ENCODE data around the gene HSDL2. TPM values are rescaled to one million over a fixed set of nuclear protein-coding genes. Genes with fewer than 3 reads are reported as not detected.

The HSDL2 gene
- total RNA-seq, 1 donor from 2014 or later, result 40.7 TPM

DNA sequence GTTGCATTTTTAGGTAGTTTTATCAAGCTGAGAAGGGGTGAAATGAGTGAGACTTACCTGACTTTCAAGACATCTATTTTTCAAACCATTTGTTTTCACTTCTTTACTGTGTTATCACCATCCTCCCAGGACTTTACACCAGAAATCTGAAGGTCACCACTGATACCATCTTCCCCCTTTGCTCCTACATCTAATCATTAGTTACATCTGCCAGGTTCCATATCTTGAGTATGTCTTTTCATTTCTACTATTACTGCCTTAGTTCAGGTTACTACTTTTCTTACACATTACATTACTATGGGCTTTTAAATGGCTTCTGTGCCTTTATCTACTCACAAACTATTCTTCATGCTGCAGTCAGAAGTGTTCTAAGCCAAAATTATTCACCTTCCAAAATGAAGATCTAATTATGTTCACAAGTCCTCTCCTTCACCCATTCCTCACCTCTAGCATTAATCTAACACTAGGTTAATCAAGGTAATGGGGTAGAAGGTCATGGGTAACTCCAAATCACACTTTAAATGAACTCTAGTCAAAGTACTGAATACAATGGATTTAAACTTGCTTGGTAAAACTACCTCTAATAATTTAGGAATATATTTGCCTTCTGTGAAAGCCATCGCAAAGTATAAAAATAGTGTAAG lies 2.1 kb upstream of the HSDL2 start:
- Histone ChIP-seq H3K9me3 (ENCODE audit: control insufficient read depth in 3 of 3, low read length in 3 of 3) (no peaks in the 10 kb centered on the region), H3K4me3 (ENCODE audit: low read length in 3 of 3) (peak overlapping the region; percentile 80 to 97 (median 94)), H3K4me1 (ENCODE audit: control insufficient read depth in 3 of 3, insufficient read depth in 3 of 3, low read length in 3 of 3) (peaks cover 7 to 25% (median 25%) of the 10 kb centered on the region in 3 donors), H3K27ac (ENCODE audit: low read depth, low read length) (no peak overlapping the region), H3K27me3 (ENCODE audit: control insufficient read depth in 3 of 3, insufficient read depth in 3 of 3, low read length in 3 of 3) (no peaks in the 10 kb centered on the region), H3K36me3 (ENCODE audit: control insufficient read depth in 3 of 3, insufficient read depth in 3 of 3, low read length in 3 of 3) (no peaks in the 10 kb centered on the region), H3K9ac (ENCODE audit: low read depth in 1 of 3, low read length in 3 of 3) (peak overlapping the region; percentile 45 to 99 (median 95))

DNA sequence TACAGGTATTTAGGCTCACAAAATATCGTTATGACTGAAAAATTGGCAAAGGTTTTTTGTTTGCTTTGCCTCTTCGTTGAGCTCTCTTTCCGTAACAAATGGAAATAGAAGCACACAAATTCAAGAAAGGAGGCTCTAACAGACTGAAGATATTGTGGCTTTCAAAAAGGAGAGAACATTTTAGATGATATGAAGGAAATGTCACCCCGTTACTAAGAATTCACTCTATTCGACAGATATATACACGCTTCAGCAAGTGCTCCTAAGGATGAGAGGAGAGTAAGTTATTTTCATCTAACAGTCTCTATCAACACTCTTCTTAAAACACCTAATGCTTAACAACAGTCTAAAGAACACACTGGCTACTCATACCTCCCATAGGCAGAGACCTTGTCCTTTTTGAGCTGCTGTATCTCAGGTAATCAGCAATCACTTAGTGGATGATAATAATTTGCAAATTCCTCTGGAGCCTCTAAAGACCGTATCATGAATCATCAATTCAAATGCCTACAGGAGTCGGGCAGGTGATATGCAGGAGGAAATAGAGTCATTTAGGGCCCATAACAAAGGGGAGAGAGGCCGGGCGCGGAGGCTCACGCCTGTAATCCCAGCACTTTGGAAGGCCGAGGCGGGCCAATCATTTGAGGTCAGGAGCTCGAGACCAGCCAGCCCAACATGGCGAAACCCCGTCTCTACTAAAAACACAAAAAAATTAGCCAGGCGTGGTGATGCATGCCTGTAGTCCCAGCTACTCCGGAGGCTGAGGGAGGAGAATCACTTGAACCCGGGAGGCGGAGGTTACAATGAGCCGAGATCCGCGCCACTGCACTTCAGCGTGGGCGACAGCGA lies 1.4 kb upstream of the HSDL2 start:
- Histone ChIP-seq H3K4me3 (ENCODE audit: low read length in 3 of 3) (peak overlapping the region; percentile 80 to 97 (median 94)), H3K4me1 (ENCODE audit: control insufficient read depth in 3 of 3, insufficient read depth in 3 of 3, low read length in 3 of 3) (peaks cover 8 to 28% (median 25%) of the 10 kb centered on the region in 3 donors), H3K9ac (ENCODE audit: low read depth in 1 of 3, low read length in 3 of 3) (peak overlapping the region; percentile 95 to 99 (median 97)), H3K36me3 (ENCODE audit: control insufficient read depth in 3 of 3, insufficient read depth in 3 of 3, low read length in 3 of 3) (no peaks in the 10 kb centered on the region), H3K27me3 (ENCODE audit: control insufficient read depth in 3 of 3, insufficient read depth in 3 of 3, low read length in 3 of 3) (no peaks in the 10 kb centered on the region), H3K9me3 (ENCODE audit: control insufficient read depth in 3 of 3, low read length in 3 of 3) (no peaks in the 10 kb centered on the region), H3K27ac (ENCODE audit: low read depth, low read length) (peak overlapping the region; percentile 93)

DNA sequence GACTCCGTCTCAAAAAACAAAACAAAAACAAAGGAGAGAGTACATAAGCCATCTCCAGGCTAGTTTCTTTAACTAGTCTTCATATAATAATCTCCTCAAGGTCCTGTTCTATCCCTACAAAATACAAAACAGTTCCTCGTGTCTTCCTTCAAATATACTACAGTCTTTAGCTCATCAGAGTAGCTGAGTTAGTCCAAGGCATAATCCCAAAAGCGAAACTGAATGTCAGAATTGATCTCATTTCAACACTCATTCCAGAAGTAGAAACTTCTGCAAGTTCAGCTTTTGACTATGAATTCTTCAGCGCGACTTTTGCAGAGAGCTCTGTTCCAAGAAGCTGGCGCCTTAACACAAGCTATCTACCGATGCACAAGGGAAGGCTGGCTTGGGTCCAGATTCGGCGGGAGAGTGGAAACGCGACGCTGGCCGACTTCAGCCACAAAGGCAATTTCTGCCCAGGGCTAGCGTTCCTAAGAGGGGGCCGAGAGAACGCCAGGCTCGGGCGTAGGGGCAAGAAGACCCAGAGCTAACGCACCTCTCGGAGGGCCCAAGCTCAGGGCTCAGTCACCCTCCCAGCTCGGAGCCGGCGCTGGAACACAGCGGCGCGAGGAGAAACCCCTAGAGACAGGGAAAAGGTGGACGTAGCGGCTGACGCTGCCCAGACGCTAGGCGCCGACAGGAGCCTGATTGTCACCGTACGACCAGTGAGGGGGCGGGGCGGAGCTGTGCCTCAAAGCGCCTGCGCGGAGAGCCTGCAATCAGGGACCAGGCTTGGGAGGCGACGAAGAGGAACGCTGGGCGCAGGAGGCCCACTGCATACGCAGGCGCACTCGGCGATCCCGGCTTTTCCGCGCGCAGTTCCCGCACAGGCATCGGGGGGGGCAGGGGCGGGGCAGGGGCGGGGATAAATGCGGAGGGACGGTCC lies 469 bp upstream of the HSDL2 start:
- Histone ChIP-seq H3K9me3 (ENCODE audit: control insufficient read depth in 3 of 3, low read length in 3 of 3) (no peaks in the 10 kb centered on the region), H3K36me3 (ENCODE audit: control insufficient read depth in 3 of 3, insufficient read depth in 3 of 3, low read length in 3 of 3) (no peaks in the 10 kb centered on the region), H3K4me3 (ENCODE audit: low read length in 3 of 3) (peak overlapping the region; percentile 85 to 97 (median 97)), H3K27ac (ENCODE audit: low read depth, low read length) (peak overlapping the region; percentile 93), H3K4me1 (ENCODE audit: control insufficient read depth in 3 of 3, insufficient read depth in 3 of 3, low read length in 3 of 3) (peaks cover 11 to 33% (median 29%) of the 10 kb centered on the region in 3 donors), H3K27me3 (ENCODE audit: control insufficient read depth in 3 of 3, insufficient read depth in 3 of 3, low read length in 3 of 3) (no peaks in the 10 kb centered on the region), H3K9ac (ENCODE audit: low read depth in 1 of 3, low read length in 3 of 3) (peak overlapping the region; percentile 95 to 99 (median 97))

DNA sequence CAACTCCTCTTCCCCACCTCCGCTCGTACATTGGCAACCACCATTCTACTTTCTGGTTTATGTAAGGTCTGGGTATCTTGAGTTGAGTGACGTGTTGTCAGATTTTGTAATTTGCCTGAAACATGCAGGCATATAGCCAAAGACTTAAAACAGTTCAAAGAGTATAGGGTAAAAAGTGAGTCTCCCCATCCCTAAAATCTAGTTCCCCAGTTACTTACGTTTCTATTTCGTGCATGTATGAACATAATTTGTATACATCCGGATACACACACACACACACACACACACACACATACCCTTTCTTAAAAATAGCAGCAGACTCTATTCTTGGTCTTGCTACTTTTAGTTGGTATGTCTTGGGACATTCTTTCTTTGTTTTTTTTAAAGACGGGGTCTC lies 915 bp downstream of the HSDL2 start:
- Histone ChIP-seq H3K27me3 (ENCODE audit: control insufficient read depth in 3 of 3, insufficient read depth in 3 of 3, low read length in 3 of 3) (no peaks in the 10 kb centered on the region), H3K9me3 (ENCODE audit: control insufficient read depth in 3 of 3, low read length in 3 of 3) (no peaks in the 10 kb centered on the region), H3K4me1 (ENCODE audit: control insufficient read depth in 3 of 3, insufficient read depth in 3 of 3, low read length in 3 of 3) (peaks cover 14 to 37% (median 33%) of the 10 kb centered on the region in 3 donors), H3K9ac (ENCODE audit: low read depth in 1 of 3, low read length in 3 of 3) (peak overlapping the region; percentile 94 to 95 (median 94)), H3K27ac (ENCODE audit: low read depth, low read length) (peak overlapping the region; percentile 93), H3K36me3 (ENCODE audit: control insufficient read depth in 3 of 3, insufficient read depth in 3 of 3, low read length in 3 of 3) (no peaks in the 10 kb centered on the region), H3K4me3 (ENCODE audit: low read length in 3 of 3) (peak overlapping the region; percentile 85 to 97 (median 87))

DNA sequence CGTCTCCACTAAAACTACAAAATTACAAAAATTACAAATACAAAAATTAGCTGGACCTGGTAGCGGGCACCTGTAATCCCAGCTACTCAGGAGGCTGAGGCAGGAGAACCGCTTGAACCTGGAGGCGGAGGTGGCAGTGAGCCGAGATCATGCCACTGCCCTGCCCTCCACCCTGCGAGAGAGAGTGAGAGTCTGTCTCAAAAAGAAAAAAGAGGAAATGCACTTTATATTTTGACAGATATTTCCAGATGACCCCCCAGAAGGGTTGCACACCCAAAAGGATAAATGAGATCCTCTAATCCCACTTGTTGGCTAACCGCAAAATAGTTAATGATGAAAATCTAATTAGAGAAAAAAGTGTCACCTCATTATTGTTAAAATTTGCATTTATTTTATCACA lies 2.2 kb downstream of the HSDL2 start:
- no peak overlapping the region for H3K9ac ChIP-seq (ENCODE audit: low read depth in 1 of 3, low read length in 3 of 3)
- no peaks in the 10 kb centered on the region for H3K27me3 ChIP-seq (ENCODE audit: control insufficient read depth in 3 of 3, insufficient read depth in 3 of 3, low read length in 3 of 3)
- no peak overlapping the region for H3K4me3 ChIP-seq (ENCODE audit: low read length in 3 of 3)
- peaks cover 14 to 36% (median 30%) of the 10 kb centered on the region in 3 donors for H3K4me1 ChIP-seq (ENCODE audit: control insufficient read depth in 3 of 3, insufficient read depth in 3 of 3, low read length in 3 of 3)
- H3K27ac ChIP-seq (ENCODE audit: low read depth, low read length), result no peak overlapping the region
- no peaks in the 10 kb centered on the region for H3K9me3 ChIP-seq (ENCODE audit: control insufficient read depth in 3 of 3, low read length in 3 of 3)
- H3K36me3 ChIP-seq (ENCODE audit: control insufficient read depth in 3 of 3, insufficient read depth in 3 of 3, low read length in 3 of 3), result peaks cover 0 to 4% (median 0%) of the 10 kb centered on the region in 3 donors

DNA sequence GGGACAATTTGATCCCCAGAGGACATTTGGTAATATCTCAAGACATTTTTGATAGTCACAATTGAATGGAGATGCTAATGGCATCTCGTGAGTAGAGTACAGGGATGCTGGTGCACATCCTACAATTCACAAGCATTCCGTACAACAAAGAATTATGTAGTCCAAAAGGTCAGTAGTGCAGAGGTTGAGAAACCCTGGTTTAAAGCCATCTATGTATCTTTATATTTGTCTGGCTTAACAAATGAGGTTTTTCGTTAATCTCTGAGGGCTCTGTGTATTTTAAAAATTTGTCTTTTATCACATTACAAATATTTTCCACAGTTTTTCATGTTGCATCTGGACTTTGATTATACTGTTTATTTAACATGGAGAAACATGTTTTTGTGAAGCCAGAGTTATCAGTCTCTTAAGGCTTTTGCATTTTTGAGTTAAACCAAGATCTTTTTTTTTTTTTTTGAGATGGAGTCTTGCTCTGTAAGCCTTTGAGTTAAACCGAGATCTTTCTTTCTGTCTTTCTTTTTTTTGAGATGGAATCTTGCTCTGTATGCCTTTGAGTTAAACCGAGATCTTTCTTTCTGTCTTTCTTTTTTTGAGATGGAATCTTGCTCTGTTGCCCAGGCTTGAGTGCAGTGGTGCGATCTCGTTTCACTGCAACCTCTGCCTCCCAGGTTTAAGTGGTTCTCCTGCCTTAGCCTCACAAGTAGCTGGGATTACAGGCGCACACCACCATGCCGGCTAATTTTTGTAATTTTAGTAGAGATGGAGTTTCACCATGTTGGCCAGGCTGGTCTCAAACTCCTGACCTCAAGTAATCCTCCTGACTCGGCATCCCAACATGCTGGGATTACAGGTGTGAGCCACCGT lies 2.8 kb downstream of the HSDL2 start:
- H3K4me1 ChIP-seq (ENCODE audit: control insufficient read depth in 3 of 3, insufficient read depth in 3 of 3, low read length in 3 of 3), result peaks cover 14 to 31% (median 24%) of the 10 kb centered on the region in 3 donors

DNA sequence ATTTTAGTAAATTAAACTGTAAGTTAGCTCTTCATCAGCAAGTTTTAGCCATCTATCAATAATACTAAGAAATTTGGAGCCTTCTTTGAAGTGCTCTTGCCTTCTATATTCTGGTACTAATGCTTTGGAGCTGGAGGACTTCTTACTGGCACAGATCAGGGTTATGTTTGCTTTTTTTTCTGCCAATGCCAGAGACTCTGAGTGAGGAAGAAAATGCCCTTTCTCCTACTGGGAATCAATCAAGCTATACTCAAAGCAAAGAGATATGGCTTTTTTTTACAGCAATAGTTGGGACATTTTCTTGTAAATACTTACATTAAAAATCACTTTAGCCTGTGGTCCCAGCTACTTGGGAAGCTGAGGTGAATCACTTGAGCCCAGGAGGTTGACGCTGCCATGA lies 4.3 kb downstream of the HSDL2 start:
- Histone ChIP-seq H3K27ac (ENCODE audit: low read depth, low read length) (no peak overlapping the region), H3K9ac (ENCODE audit: low read depth in 1 of 3, low read length in 3 of 3) (no peak overlapping the region)

More for the DNA sequence above, 2.8 kb downstream of the HSDL2 start:
- Histone ChIP-seq H3K9me3 (ENCODE audit: control insufficient read depth in 3 of 3, low read length in 3 of 3) (no peaks in the 10 kb centered on the region), H3K36me3 (ENCODE audit: control insufficient read depth in 3 of 3, insufficient read depth in 3 of 3, low read length in 3 of 3) (peaks cover 0 to 4% (median 0%) of the 10 kb centered on the region in 3 donors), H3K27me3 (ENCODE audit: control insufficient read depth in 3 of 3, insufficient read depth in 3 of 3, low read length in 3 of 3) (no peaks in the 10 kb centered on the region), H3K9ac (ENCODE audit: low read depth in 1 of 3, low read length in 3 of 3) (no peak overlapping the region), H3K4me3 (ENCODE audit: low read length in 3 of 3) (no peak overlapping the region), H3K27ac (ENCODE audit: low read depth, low read length) (no peak overlapping the region)

DNA sequence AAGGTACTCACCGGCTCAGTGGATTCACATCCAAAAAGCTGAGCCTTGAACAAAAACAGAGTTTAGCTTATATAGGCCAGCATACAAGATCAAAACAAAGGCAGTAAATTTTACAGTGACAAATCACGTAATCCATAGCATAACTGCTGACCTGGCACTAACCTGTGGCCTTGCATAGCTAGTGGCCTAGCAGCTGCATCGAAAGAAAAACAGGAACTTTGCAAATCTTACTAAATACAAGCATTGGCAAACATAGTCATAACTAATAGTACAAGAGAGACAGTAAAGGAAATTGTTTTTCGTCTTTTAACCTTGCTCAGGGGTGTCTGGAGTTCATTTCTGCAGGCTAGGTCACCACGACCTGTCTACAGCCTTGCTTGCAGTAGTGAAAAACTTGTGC lies 4.8 kb downstream of the HSDL2 start:
- Histone ChIP-seq H3K4me1 (ENCODE audit: control insufficient read depth in 3 of 3, insufficient read depth in 3 of 3, low read length in 3 of 3) (peaks cover 14 to 22% (median 19%) of the 10 kb centered on the region in 3 donors), H3K4me3 (ENCODE audit: low read length in 3 of 3) (no peak overlapping the region), H3K9ac (ENCODE audit: low read depth in 1 of 3, low read length in 3 of 3) (no peak overlapping the region), H3K27ac (ENCODE audit: low read depth, low read length) (no peak overlapping the region), H3K9me3 (ENCODE audit: control insufficient read depth in 3 of 3, low read length in 3 of 3) (no peaks in the 10 kb centered on the region), H3K27me3 (ENCODE audit: control insufficient read depth in 3 of 3, insufficient read depth in 3 of 3, low read length in 3 of 3) (no peaks in the 10 kb centered on the region), H3K36me3 (ENCODE audit: control insufficient read depth in 3 of 3, insufficient read depth in 3 of 3, low read length in 3 of 3) (peaks cover 0 to 4% (median 0%) of the 10 kb centered on the region in 3 donors)

More for the DNA sequence above, 4.3 kb downstream of the HSDL2 start:
- H3K36me3 ChIP-seq (ENCODE audit: control insufficient read depth in 3 of 3, insufficient read depth in 3 of 3, low read length in 3 of 3), result peaks cover 0 to 4% (median 0%) of the 10 kb centered on the region in 3 donors
- H3K27me3 ChIP-seq (ENCODE audit: control insufficient read depth in 3 of 3, insufficient read depth in 3 of 3, low read length in 3 of 3), result no peaks in the 10 kb centered on the region
- H3K4me1 ChIP-seq (ENCODE audit: control insufficient read depth in 3 of 3, insufficient read depth in 3 of 3, low read length in 3 of 3), result peaks cover 14 to 22% (median 19%) of the 10 kb centered on the region in 3 donors
- H3K4me3 ChIP-seq (ENCODE audit: low read length in 3 of 3), result no peak overlapping the region
- no peaks in the 10 kb centered on the region for H3K9me3 ChIP-seq (ENCODE audit: control insufficient read depth in 3 of 3, low read length in 3 of 3)

DNA sequence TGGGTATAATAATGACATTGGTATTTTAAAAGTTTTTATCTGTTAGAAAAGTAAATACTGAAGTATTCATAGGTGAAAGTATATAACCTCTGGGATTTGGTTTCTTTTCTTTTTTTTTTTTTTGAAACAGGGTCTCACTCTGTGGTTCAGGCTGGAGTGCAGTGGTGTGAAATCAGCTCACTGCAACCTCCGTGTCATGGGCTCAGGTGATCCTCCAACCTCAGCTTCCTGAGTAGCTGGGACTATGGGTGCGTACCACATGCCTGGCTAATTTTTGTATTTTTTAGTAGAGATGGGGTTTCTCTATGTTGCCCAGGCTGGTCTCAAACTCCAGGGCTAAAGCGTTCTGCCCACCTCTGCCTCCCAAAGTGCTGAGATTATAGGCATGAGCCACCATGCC lies 7.2 kb downstream of the HSDL2 start:
- no peaks in the 10 kb centered on the region for H3K9me3 ChIP-seq (ENCODE audit: control insufficient read depth in 3 of 3, low read length in 3 of 3)
- peaks cover 8 to 16% (median 14%) of the 10 kb centered on the region in 3 donors for H3K4me1 ChIP-seq (ENCODE audit: control insufficient read depth in 3 of 3, insufficient read depth in 3 of 3, low read length in 3 of 3)
- H3K4me3 ChIP-seq (ENCODE audit: low read length in 3 of 3), result no peak overlapping the region
- H3K27me3 ChIP-seq (ENCODE audit: control insufficient read depth in 3 of 3, insufficient read depth in 3 of 3, low read length in 3 of 3), result no peaks in the 10 kb centered on the region
- H3K9ac ChIP-seq (ENCODE audit: low read depth in 1 of 3, low read length in 3 of 3), result no peak overlapping the region
- peaks cover 0 to 4% (median 0%) of the 10 kb centered on the region in 3 donors for H3K36me3 ChIP-seq (ENCODE audit: control insufficient read depth in 3 of 3, insufficient read depth in 3 of 3, low read length in 3 of 3)
- H3K27ac ChIP-seq (ENCODE audit: low read depth, low read length), result no peak overlapping the region

All from skeletal muscle tissue (tissue), 4 donors.